Measurements from ENCODE around the gene GLRX5.

- TF ChIP-seq CTCF (IDR thresholded peaks at IDR 0.05) (no peak), POLR2A (IDR thresholded peaks at IDR 0.05) (no peak)
Measured at GRCh38 chr14:95509495-95509894, 25.4 kb upstream of the GLRX5 start.
